HG03060 (cell line): ENCODE measurements around the gene NANOS3.

ENCODE experiments used
- ATAC-seq: cut with Tn5 transposase; IDR thresholded peaks from one replicate; pipeline ENCODE4 v1.9.1; 2021; ENCODE audit warnings: low read depth, moderate number of reproducible peaks; ENCODE audit not compliant: unreplicated experiment

NANOS3 gene

DNA sequence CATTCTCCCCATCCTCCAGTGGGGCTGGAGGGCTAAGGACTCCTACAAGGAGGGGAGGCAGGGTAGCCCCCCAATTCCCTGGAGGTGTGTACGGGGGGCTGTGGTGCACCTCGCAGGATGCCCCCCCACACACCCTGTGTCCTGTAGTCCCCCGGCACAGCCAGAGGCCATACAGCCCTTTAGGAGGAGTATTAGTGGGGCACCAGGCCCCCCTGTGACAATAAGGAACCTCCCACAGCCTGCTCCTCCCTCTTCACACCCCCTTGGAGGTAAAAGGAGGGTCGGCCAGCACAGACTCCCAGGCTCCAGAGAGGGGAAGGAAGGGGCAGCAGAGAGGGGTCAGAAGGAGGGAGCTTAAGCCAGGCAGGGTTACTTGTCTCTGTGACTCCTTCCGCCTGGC lies at the start of gene NANOS3:
TSS of gene NANOS3 (plus strand) at position 301 of the 400 bp plus-strand sequence. CDS start 115 bp downstream, outside the sequence.
- no peak for ATAC-seq

DNA sequence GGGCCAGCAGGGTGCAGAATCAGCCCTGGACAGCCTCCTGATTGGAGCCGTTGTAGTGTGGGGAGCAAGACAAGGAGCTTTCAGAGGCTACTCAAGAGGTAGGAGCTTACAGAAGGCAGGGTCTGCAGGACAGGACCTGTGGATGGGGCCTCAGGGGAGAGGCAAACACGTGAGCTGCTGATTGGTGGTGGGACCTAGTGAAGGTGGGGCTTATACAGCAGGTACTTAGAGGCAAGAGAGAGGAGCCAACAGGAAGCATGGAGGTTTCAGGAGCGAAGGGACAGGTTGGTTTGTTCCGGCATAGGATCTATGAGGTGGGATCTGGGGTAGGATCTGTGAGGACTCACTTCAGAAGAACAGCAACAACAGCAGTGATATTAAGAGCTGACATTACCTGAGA lies 49.3 kb upstream of the NANOS3 start:
- no peak for ATAC-seq

DNA sequence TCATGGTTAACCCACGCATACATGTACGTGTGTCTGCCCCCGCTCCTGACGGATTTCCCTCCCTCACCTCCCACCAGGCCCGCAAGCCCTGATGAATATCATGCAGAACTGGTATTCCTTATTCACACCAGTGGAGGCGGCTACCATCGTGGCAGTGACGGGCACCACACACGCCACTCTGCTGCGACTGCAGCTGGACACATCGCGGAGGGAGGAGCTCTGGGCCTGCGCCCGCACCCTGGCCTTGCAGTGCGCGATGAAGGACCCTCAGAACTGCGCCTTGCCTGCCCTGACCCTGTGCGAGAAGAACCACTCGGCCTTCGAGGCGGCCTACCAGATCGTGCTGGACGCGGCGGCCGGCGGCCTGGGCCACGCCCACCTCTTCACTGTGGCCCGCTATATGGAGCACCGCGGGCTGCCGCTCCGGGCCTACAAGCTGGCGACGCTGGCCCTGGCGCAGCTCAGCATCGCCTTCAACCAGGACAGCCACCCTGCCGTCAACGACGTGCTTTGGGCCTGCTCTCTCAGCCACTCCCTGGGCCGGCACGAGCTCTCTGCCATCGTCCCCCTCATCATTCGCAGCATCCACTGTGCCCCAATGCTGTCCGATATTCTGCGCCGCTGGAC lies 46.7 kb upstream of the NANOS3 start:
- ATAC-seq, result no peak

DNA sequence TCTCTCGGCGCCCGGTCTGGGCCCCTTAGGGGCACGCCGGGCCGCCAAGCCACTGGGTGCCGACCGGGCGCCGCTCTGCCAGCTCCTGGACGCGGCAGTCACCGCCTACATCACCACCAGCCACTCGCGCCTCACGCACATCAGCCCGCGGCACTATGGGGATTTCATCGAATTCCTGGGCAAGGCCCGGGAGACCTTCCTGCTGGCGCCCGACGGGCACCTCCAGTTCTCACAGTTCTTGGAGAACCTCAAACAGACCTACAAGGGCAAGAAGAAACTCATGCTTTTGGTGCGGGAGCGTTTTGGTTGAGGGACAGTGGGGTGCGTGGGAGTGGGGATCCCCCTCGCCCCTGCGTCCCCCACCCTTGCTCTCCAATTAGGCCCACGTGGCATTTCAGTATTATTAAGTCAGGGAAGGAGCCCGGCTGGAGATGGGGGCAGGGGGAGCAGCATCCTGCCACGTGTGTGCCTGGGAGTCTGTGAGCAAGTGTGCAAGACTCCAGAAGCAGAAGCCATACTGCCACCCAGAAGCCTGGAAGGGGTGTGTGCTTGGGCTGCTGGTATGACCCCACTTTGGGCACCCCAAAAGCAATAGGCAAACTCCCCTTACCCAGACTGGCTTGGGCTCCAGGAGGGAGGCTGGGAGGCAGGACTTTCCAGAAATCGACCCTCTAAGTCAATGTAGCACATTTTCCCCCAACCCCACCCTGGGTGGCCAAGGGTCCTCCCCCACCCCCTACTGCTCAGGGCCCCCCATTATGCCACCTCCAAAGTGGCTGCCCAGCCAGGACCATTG lies 46.0 kb upstream of the NANOS3 start:
- no peak for ATAC-seq

DNA sequence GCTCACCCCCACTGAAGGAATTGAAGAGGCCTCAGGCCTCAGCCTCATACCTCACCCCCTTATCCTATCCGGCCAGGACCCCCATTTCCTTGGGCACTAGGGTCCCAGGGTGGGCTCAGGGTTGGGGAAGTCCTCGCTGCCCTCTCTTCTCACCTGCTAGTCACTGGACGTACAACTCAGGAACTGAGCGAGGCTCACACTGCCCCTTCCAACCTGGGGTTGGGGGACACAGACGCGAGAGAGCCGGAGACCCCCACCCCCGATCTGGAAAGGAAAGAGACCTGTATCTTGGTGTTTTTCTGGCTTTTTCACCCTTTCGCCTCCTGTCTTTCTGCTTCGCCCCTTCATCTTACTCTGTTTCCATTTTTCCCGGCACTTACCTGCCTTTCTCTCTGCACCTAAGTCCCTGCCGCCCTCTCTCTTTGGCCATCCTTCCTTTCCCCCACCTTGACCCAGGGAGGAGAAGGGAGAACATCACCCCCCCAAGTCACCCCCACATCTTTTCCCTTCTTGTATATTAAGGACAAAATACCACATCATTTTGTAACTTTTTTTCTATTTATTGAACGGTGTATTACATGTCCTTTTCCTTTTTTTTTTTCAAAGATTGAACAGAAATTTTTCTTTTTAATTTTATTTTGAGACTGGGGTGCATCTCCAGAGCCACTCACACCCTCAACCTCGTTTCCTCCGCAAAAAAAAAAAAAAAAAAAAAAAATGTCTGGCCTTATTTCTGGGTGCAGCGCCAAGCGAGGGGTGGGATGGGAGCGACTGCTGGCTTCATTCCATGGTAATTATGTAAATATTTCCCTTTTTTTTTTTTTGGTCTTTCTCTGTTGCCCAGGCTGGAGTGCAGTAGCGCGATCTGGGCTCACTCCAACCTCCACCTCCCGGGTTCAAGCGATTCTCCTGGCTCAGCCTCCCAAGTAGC lies 45.1 kb upstream of the NANOS3 start:
- ATAC-seq, result no peak

DNA sequence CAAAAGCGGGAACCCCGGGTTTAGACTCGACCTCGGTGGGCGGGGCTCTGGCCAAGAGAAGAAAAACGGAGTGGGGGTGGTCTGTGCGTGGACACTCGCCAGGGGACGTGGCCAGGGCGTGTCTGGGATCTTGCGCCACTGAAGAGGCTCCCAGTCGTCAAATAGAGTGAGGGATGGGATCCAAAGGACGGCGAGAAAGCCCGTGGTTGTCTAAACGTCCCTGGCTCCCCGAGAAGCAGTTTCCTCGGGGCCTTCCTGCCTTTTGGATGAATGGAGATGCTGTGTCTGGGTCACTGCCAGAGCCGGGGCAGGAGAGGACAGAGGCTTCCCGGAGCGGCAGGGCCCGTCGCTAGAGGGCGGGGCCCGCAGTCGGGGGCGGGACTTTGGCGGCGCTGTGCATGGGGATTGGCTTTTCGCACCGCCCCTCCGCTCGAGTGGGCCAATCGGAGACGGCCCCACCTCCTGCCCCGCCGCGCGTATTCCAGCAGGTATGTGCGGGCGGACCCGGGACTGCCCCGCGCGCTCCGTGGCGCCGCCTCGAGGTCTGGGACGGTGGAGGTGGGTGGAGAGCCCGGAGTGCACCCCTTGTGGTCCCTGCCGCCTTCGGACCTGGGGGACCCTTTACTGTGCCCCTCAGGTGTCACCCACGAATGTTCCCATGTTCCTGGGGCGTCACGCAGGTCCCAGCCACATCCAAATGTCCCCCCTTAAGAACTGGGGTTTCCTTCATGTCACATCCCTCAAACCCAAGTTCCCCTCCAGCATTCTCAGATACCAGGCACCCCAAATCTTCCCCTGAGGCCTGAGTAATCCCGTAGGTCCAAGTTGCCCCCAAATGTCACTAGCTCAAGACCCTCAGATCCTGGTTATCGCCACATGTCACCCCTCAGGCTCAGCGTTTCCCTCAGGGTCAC lies 43.3 kb upstream of the NANOS3 start:
- ATAC-seq, result no peak

DNA sequence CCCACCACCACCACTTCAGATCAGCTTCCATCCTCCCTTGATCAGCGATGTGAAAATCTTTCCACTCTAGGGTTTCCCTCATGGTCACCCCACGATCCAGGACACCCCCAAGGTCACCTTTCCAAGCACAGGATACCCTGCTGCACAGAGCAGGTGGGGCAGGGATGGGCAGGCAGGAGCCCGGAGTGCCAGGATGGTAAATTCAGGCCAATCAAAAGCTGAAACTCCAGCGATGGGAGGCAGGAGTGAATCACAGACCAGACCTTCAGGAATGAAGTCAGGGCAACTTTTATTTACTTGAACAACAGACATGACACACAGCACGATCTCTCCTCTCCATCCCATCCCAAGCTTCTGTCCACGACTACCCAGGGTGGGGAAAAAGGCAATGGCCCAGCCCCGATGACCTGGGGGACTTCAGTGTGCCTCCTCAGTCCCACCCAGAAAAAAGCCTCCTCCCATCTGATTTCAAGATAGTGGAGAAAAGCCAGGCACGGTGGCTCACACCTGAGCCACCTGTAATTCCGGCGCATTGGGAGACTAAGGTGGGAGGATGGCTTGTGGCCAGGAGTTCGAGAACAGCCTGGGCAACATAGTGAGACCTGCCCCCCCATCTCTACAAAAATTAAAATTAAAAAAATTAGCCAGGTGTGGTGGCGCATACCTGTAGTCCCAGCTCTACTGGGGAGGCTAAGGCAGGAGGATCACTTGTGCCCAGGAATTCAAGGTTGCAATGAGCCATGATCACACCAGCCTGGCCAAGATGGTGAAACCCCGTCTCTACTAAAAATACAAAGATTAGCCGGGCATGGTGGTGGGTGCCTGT lies 42.5 kb upstream of the NANOS3 start:
- no peak for ATAC-seq

DNA sequence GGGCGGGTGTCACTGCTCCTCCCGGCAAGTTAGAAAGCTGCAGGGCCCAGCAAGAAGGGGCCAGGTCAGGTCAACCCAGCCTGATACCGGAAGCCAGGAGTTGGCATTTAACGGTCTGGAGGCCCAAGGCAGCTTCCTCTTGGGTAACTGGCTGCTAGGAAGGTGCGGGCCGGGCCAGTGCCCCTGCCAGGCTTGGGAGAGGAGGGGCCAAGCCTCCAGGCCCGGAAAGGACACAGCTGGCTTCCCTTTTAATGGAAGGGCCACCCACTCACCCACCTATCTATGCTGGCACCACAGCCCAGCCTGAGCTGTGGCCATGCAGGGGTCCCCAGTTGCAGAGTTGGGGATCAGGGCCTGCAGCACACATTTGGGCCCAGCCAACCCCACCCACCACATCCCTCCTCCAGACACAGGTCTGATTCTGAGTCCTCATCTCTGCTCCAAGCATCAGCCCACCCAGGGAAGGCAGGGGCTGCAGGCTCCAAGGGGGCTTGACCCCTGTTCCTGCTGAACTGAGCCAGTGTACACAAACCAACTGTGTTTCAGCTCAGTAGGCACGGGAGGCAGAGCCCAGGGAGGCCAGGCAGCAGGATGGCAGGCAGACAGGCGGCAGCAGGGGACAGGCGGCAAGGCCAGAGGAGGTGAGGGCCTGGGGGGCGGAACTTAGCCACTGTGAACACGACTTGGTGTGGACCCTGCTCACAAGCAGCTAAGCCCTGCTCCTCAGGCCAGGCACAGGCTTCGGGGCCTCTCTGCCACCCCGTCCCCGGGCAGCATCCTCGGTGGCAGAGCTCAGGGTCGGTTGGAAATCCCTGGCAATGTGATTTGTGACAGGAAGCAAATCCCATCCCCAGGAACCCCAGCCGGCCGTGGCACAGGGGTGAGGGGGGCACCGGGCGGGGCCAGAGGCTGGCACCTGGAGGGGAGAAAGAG lies 40.9 kb upstream of the NANOS3 start:
- ATAC-seq, result no peak

DNA sequence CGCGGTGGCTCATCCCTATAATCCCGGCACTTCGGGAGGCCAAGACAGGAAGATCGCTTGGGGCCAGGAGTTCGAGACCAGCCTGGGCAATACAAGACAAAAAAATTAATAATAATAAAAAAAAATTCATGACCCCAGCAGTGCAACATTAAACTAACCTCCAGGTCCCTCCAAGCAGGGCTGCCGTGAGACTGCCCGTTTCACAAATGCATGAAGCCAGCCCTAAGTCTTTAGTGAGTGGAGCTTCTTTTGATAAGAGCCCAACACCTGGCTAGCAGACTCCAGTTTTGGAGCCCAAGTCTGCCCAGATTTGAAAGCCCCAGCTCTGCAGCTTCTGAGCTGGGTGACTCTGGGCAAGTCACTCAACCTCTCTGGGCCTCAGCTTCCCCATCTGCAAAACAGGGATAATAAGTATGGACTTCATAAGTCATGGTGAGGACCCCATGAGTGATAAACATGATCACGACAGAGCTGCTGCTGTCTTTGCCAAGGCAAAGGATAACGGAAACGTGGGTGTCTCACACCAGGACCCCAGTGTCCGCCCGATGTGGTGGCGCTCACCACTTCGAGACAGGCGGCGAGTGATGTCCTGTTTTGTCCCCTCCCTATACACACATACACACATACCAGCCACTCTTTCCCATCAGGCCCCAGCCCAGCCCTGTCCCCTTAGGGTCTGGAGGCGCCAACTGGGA lies 38.4 kb upstream of the NANOS3 start:
- ATAC-seq, result no peak

DNA sequence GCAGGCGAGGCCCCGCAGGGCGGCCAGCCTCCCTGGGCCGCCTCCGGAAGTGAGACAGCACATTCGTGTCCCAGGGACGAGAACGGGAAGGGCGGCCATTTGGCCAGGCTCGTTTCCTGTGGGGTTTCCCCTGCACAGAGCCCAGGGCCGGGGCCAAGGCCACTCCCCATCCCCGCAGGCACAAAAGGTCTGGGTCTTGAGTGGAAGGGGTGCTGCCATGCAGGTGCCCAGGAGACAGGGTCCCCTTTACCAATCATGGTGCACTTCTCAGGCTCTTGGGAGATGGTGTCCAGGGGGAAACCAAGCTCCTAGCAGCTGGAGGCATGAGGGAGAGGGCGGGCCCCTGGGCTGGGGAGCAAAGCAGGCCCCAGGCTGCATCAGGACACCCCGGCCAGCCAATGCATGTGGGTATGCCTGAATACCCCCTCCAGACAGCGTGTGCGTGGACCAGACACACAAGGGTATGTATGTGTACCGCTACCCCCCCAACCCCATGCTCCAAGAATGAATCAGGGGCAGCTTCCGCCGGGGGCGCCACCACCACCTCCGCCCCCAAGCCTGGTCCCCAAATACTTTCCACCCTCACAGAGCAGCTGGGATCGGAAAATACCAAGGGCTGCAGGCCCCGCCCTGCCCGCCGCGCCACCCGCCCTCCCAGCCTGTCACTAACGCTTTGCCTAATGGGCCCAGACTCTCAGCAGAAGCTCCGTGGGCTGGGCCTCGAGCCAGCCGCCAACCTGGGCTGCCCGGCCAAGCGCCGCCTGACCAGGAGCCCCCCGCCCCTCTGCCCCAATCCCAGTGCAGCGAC lies 37.6 kb upstream of the NANOS3 start:
- ATAC-seq, result no peak

DNA sequence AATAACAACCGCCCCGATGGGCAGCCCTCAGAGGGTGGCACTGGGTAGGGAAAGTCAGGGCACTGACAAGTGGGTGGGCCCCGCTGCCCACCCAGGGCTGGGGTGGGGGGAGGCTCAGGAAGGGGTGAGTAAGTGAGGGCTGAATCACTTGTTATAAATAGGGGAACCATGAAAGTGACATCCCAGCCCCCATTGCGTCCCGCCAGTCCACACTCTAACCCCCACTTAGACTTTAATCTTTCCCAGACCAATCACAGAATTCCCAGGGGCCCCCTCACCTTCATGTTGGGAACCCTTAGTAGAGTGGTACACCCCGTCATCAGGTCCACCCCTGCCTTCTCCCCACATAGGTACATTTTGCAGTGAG lies 37.0 kb upstream of the NANOS3 start:
- no peak for ATAC-seq

DNA sequence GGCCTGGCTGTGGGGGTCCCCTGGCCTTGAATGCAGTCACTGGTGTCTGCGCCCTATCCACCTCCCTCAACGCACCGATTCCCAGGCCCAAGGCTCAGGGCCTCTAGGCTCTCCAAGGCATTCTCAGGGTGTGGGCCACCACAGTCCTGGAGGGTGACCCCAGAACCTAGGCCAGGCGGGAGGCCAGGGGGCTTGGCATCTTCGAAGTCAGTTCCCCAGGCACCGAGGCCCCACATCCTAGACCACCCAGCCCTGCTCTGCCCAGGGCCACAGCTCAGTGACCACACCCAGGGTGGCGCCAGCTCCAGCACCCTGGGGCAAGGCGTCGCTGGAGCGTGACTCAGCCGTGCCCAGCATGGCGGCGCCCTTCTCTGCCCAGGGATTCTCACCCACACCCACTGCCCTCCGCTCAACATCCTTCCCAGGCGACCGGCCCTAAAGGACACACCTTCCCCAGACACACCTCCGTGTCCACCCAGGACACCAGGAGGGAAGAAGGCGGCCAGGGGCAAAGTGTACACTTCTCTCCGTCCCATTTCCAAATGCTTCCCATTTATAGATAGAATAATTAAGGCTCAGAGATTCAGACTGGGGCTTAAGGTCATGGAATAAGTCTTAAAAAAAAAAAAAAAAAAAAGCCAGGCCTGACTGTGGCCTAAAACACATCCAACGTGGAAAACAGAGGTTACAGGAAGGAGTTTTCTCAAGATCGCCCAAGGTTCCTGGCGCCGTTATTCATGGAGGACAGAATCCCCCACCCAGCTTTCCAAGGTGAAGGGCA lies 36.4 kb upstream of the NANOS3 start:
- ATAC-seq, result no peak

DNA sequence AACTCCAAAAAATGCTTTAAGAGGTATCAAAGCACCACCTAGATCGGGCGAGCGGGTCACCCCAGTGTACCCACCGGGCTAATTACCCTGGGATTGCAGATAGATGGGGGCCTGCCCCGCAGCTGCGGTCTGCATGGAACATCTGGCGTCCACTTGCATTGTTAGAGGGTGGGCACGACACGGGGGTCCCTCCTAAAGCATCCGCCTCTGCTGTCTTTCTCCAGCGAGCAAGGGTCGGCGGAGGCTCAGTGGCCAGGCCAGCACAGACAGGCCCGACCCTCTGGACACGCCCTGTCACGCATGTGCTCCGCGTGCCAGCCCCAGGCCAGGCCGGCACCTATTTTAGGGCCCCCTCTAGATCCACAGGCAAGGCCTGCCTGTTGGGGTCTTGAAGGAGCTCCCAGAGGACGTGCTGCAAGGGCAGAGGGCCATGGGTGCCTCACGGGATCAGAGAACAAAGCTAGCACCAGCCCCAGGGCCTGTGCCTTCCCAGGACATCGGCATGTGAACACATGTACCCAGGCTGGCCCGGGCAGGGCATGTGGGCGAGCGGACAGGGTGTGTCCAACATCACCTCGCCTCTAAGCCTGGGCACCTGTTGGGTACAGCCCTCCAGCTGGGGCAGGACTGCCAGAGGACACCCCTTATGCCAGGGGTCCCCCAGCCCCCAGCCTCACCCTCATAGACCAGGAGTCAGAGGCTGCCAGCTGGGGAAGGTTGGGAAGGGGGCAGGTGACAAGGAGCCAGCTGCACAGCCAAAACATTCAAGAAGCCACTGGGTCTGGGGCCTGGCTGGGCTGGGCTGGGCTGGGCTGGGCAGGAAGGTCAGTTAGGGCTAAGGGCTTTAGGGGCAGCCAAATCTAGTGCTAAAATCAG lies 35.6 kb upstream of the NANOS3 start:
- no peak for ATAC-seq

DNA sequence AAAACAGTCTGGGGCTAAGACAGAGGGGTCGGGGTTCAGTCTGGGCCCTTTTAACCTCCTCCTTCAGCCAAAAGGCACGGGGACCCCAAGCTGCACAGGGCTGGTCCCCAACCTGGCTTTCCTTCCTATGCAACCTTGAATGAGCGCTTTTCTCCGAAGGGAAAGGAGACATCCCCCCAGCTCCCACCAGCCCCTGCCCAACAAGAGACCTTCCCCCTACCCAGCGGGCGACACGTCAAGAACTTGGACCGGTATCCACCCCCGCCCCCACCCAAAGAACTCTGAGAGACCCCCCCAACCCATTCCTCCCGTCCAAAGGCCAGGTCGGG lies 35.0 kb upstream of the NANOS3 start:
- no peak for ATAC-seq
